ENCODE results near the gene RPS24.

GRCh38 chr10:78059906-78060702, 26.4 kb downstream of the RPS24 start:
- TF ChIP-seq, protein P1, sequence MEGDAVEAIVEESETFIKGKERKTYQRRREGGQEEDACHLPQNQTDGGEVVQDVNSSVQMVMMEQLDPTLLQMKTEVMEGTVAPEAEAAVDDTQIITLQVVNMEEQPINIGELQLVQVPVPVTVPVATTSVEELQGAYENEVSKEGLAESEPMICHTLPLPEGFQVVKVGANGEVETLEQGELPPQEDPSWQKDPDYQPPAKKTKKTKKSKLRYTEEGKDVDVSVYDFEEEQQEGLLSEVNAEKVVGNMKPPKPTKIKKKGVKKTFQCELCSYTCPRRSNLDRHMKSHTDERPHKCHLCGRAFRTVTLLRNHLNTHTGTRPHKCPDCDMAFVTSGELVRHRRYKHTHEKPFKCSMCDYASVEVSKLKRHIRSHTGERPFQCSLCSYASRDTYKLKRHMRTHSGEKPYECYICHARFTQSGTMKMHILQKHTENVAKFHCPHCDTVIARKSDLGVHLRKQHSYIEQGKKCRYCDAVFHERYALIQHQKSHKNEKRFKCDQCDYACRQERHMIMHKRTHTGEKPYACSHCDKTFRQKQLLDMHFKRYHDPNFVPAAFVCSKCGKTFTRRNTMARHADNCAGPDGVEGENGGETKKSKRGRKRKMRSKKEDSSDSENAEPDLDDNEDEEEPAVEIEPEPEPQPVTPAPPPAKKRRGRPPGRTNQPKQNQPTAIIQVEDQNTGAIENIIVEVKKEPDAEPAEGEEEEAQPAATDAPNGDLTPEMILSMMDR (IDR thresholded peaks at IDR 0.05; ENCODE audit: insufficient read depth, low read length, poor library complexity, severe bottlenecking) = no peak
- no peak for TF ChIP-seq EZH2phosphoT487 (conservative IDR thresholded peaks at IDR 0.05; ENCODE audit: low read length)
